Measurements from ENCODE around the gene MRPS33. TPM values are rescaled to one million over a fixed set of nuclear protein-coding genes. Genes with fewer than 3 reads are reported as not detected.
"Not testable (repeated sequence)": the region's sequence is repeated elsewhere in the genome, so short reads cannot be mapped to it uniquely, and the experiment has no call there.

MRPS33 gene
- total RNA-seq, 1 donor from 2014 or later, result 49.6 TPM

GRCh38 chr7:140966561-140967233, 48.1 kb downstream of the MRPS33 start:
- no peaks in the 10 kb centered on the region for H3K36me3 Mint-ChIP-seq (ENCODE audit: insufficient read depth)
- no peak overlapping the region for H3K4me3 Mint-ChIP-seq (ENCODE audit: low read depth)
- no peaks in the 10 kb centered on the region for H3K9me3 Mint-ChIP-seq (ENCODE audit: low read depth)
- TF ChIP-seq CTCF (IDR thresholded peaks at IDR 0.05; ENCODE audit: unreplicated experiment), result no peak
- peaks cover 12% of the 10 kb centered on the region for H3K4me1 Mint-ChIP-seq (ENCODE audit: low read depth)
- DNase-seq (ENCODE audit: low spot score, unreplicated experiment), result no peak
- H3K27ac Mint-ChIP-seq, result no peak overlapping the region
- no peaks in the 10 kb centered on the region for H3K27me3 Mint-ChIP-seq

- H3K27me3 Mint-ChIP-seq, result no peaks in the 10 kb centered on the region
- peaks cover 5% of the 10 kb centered on the region for H3K9me3 Mint-ChIP-seq (ENCODE audit: low read depth)
- TF ChIP-seq CTCF (IDR thresholded peaks at IDR 0.05; ENCODE audit: unreplicated experiment), result no peak
- H3K36me3 Mint-ChIP-seq (ENCODE audit: insufficient read depth), result no peaks in the 10 kb centered on the region
- no peak for DNase-seq (ENCODE audit: low spot score, unreplicated experiment)
- H3K4me1 Mint-ChIP-seq (ENCODE audit: low read depth), result no peaks in the 10 kb centered on the region
- no peak overlapping the region for H3K27ac Mint-ChIP-seq
- H3K4me3 Mint-ChIP-seq (ENCODE audit: low read depth), result no peak overlapping the region
These were observed 53.6 kb downstream of the MRPS33 start for GRCh38 chr7:140961117-140961516.

- H3K4me1 Mint-ChIP-seq (ENCODE audit: low read depth); H3K4me3 Mint-ChIP-seq (ENCODE audit: low read depth); DNase-seq (ENCODE audit: low spot score, unreplicated experiment); H3K27ac Mint-ChIP-seq; H3K27me3 Mint-ChIP-seq; H3K36me3 Mint-ChIP-seq (ENCODE audit: insufficient read depth); H3K9me3 Mint-ChIP-seq (ENCODE audit: low read depth): not testable (repeated sequence)
These were observed 57.8 kb downstream of the MRPS33 start for GRCh38 chr7:140956997-140957396.

Other genes starting within 250 kb of the MRPS33 start
- gene BRAF, start 90.0 kb downstream of the MRPS33 start, total RNA-seq, result 60.5 and 64.9 TPM in 2 replicates
- gene TMEM178B, start 59.1 kb upstream of the MRPS33 start, total RNA-seq, result 2.3 and 2.8 TPM in 2 replicates

Data from progenitor cell of endocrine pancreas (in vitro differentiated cells).